HFFc6 (cell line): ENCODE results near the gene GARIN5B. TPM values are rescaled to one million over a fixed set of nuclear protein-coding genes. Genes with fewer than 3 reads are reported as not detected.
"Not testable (repeated sequence)": the region's sequence is repeated elsewhere in the genome, so short reads cannot be mapped to it uniquely, and the experiment has no call there.

Source experiments
- DNase-seq: peaks from one replicate; pipeline ENCODE4 v3.0.0-alpha.2; 2018
- H3K27ac Mint-ChIP-seq: 2 replicates; pipeline ENCODE4 v1.8.0; 2020; ENCODE audit warnings: mild to moderate bottlenecking, mixed read lengths
- H3K27me3 Mint-ChIP-seq: 2 replicates; pipeline ENCODE4 v1.8.0; 2021; ENCODE audit warnings: mild to moderate bottlenecking, moderate library complexity, mixed read lengths; ENCODE audit not compliant: insufficient read depth
- H3K36me3 Mint-ChIP-seq: 2 replicates; pipeline ENCODE4 v1.8.0; 2021; ENCODE audit warnings: low read depth, mixed read lengths
- H3K4me1 Mint-ChIP-seq: 2 replicates; pipeline ENCODE4 v1.8.0; 2020; ENCODE audit warnings: low read depth, mixed read lengths
- H3K4me3 Mint-ChIP-seq: 2 replicates; pipeline ENCODE4 v1.8.0; 2020; ENCODE audit warnings: mild to moderate bottlenecking, moderate library complexity, mixed read lengths
- H3K9me3 Mint-ChIP-seq: 2 replicates; pipeline ENCODE4 v1.8.0; 2020; ENCODE audit warnings: mild to moderate bottlenecking, mixed read lengths
- long read RNA-seq: library from polyadenylated mRNA; unstranded; transcript quantifications from one replicate; pipeline ENCODE4 v2.0.0, GENCODE V29; 2019
- total RNA-seq, 6 experiments: library from RNA; stranded (reverse); fragmentation: NEBNext Ultra II Directional; extraction: Animal tissue kit (Norgen Biotek cat#: 25700); gene quantifications; 2 replicates in 1 of 6; 3 replicates in 5 of 6; pipeline ENCODE4 v1.2.3, GENCODE V29; 2021
- TF ChIP-seq, protein P1 (sequence below): fragments of 200-600 bp; sonication (generic); IDR thresholded peaks from 2 replicates; pipeline ENCODE4 v1.5.0; 2021; ENCODE audit warnings: antibody characterized with exemption, mild to moderate bottlenecking

GARIN5B gene
- under 1 TPM in 1 of 6 experiments, not detected in 5; 0.05 TPM for total RNA-seq
- long read RNA-seq, result 0 reads

DNA sequence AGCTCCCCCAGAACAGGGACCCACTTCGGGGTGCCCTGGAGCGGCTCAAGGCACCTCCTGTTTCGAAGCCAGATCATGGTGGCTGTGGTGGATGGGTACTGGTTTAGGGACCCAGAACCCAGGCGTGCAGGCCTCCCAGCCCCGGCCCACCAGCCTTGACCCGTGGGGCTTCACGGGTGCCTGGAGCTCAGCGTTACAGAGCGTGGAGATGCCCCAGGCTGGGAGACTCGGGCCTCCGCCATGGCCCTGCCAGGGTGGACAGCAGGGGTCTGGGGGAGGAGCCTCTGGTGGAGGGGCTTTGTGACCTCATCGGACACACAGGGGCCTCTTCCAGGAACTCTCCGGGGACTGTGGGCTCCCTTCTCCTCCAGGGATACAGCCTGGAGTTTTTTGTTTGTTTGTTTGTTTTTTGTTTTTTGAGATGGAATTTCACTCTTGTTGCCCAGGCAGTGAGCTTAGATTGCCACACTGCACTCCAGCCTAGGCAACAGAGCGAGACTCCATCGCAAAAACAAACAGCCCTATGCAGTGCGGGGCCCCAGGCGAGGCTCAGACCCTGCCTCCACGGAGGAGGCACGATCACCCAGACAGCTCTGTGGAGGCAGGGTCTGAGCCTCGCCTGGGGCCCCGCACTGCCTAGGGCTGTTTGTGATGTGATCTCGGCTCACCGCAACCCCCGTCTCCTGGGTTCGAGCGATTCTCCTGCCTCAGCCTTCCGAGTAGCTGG, at the start of gene GARIN5B:
Gene GARIN5B, minus strand, starts transcription at position 271 of the 727 bp plus-strand sequence. Its CDS starts 194 bp downstream, at position 77.
- TF ChIP-seq, protein P1, sequence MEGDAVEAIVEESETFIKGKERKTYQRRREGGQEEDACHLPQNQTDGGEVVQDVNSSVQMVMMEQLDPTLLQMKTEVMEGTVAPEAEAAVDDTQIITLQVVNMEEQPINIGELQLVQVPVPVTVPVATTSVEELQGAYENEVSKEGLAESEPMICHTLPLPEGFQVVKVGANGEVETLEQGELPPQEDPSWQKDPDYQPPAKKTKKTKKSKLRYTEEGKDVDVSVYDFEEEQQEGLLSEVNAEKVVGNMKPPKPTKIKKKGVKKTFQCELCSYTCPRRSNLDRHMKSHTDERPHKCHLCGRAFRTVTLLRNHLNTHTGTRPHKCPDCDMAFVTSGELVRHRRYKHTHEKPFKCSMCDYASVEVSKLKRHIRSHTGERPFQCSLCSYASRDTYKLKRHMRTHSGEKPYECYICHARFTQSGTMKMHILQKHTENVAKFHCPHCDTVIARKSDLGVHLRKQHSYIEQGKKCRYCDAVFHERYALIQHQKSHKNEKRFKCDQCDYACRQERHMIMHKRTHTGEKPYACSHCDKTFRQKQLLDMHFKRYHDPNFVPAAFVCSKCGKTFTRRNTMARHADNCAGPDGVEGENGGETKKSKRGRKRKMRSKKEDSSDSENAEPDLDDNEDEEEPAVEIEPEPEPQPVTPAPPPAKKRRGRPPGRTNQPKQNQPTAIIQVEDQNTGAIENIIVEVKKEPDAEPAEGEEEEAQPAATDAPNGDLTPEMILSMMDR, result no peak
- Mint-ChIP-seq H3K36me3 (peaks cover 8% of the 10 kb centered on the region; the same call in 1 of the 2 replicates), H3K27me3 (peaks cover 4% of the 10 kb centered on the region; the same call in 1 of the 2 replicates), H3K4me1 (no peaks in the 10 kb centered on the region), H3K27ac (peak within 1 kb of the TSS; percentile 57), H3K9me3 (no peaks in the 10 kb centered on the region), H3K4me3 (no peak within 1 kb of the TSS)
- no peak for DNase-seq

DNA sequence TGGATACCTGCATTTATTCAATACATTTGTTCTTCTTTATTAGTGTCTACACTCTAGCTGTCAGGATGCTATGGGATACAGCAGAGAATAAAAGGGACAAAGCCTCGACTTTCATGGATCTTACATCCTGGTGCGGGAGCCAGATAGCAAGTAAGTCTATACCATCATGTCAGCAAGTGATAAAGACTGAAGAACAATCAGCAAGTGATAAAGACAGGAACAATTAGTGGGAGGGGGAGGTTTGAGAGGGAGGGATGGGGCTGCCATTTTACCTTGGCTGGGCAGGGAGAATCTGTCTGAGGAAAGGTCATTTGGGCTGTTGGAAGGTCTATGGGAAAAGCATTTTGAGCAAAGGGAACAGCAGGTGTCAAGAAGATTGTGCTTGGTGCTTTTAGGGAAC, 47.1 kb upstream of the GARIN5B start:
- Mint-ChIP-seq H3K4me3 (no peak overlapping the region), H3K36me3 (peaks cover 16% of the 10 kb centered on the region), H3K27ac (no peak overlapping the region), H3K9me3 (peaks cover 4% of the 10 kb centered on the region; the same call in 1 of the 2 replicates), H3K27me3 (peaks cover 21% of the 10 kb centered on the region), H3K4me1 (peaks cover 21% of the 10 kb centered on the region)
- TF ChIP-seq, protein P1, result no peak
- DNase-seq, result no peak

GRCh38 chr19:55409179-55409578, 46.1 kb upstream of the GARIN5B start:
- H3K27ac Mint-ChIP-seq, result peak overlapping the region; percentile 98
- peaks cover 21% of the 10 kb centered on the region for H3K4me1 Mint-ChIP-seq
- not testable (repeated sequence) for H3K9me3 Mint-ChIP-seq, DNase-seq, H3K4me3 Mint-ChIP-seq
- H3K27me3 Mint-ChIP-seq, result peaks cover 18% of the 10 kb centered on the region
- peaks cover 16% of the 10 kb centered on the region for H3K36me3 Mint-ChIP-seq

- H3K4me3 Mint-ChIP-seq, result peak overlapping the region; percentile 83
- TF ChIP-seq, protein P1, result no peak
- peaks cover 25% of the 10 kb centered on the region for H3K4me1 Mint-ChIP-seq
- peaks cover 4% of the 10 kb centered on the region; the same call in 1 of the 2 replicates for H3K9me3 Mint-ChIP-seq
- peak overlapping the region; percentile 98 for H3K27ac Mint-ChIP-seq
- H3K27me3 Mint-ChIP-seq, result peaks cover 18% of the 10 kb centered on the region
- peaks cover 21% of the 10 kb centered on the region for H3K36me3 Mint-ChIP-seq
- DNase-seq, result no peak
Observed at GRCh38 chr19:55408533-55408872, 45.4 kb upstream of the GARIN5B start.

GRCh38 chr19:55407800-55408532, 44.9 kb upstream of the GARIN5B start:
- peak; percentile 98 for DNase-seq
- TF ChIP-seq, protein P1, result no peak
- Mint-ChIP-seq H3K9me3 (peaks cover 4% of the 10 kb centered on the region; the same call in 1 of the 2 replicates), H3K4me3 (peak overlapping the region; percentile 91), H3K36me3 (peaks cover 27% of the 10 kb centered on the region), H3K4me1 (peaks cover 30% of the 10 kb centered on the region), H3K27me3 (peaks cover 18% of the 10 kb centered on the region), H3K27ac (peak overlapping the region; percentile 98)

- Mint-ChIP-seq H3K4me1 (peaks cover 33% of the 10 kb centered on the region), H3K4me3 (peak within 1 kb of the TSS; percentile 91), H3K27me3 (peaks cover 18% of the 10 kb centered on the region), H3K27ac (peak within 1 kb of the TSS; percentile 98), H3K36me3 (peaks cover 31% of the 10 kb centered on the region)
- not testable (repeated sequence) for DNase-seq, H3K9me3 Mint-ChIP-seq
Observed at GRCh38 chr19:55407550-55407799, 44.4 kb upstream of the GARIN5B start, which contains the start of gene UBE2S. Gene UBE2S, minus strand, starts transcription at chr19:55407788. Its CDS starts 199 bp downstream, at chr19:55407589.
